DND-41 (cell line): ENCODE measurements around the gene EMP2.

Experiments used
- CTCF ChIP-seq: IDR thresholded peaks from 2 replicates; pipeline ENCODE4 v1.5.1; 2012; ENCODE audit warnings: borderline replicate concordance, low read length, moderate library complexity, mild to moderate bottlenecking; ENCODE audit not compliant: poor library complexity, severe bottlenecking; ENCODE audit errors: extremely low read depth
- EZH2 ChIP-seq: IDR thresholded peaks from 3 replicates; pipeline ENCODE4 v1.6.1; 2012; ENCODE audit warnings: borderline replicate concordance, low read depth, mild to moderate bottlenecking, moderate library complexity, low read length, inconsistent platforms; ENCODE audit not compliant: severe bottlenecking

- TF ChIP-seq CTCF (no peak), EZH2 (no peak)
These were observed 41.8 kb downstream of the EMP2 start for GRCh38 chr16:10538583-10538982.
